Measurements from ENCODE around the gene TSC22D4. TPM values are rescaled to one million over a fixed set of nuclear protein-coding genes. Genes with fewer than 3 reads are reported as not detected.

Gene TSC22D4
- total and polyA plus RNA-seq, 2 experiments from 2014 or later: 14.6 to 24.9 TPM

DNA sequence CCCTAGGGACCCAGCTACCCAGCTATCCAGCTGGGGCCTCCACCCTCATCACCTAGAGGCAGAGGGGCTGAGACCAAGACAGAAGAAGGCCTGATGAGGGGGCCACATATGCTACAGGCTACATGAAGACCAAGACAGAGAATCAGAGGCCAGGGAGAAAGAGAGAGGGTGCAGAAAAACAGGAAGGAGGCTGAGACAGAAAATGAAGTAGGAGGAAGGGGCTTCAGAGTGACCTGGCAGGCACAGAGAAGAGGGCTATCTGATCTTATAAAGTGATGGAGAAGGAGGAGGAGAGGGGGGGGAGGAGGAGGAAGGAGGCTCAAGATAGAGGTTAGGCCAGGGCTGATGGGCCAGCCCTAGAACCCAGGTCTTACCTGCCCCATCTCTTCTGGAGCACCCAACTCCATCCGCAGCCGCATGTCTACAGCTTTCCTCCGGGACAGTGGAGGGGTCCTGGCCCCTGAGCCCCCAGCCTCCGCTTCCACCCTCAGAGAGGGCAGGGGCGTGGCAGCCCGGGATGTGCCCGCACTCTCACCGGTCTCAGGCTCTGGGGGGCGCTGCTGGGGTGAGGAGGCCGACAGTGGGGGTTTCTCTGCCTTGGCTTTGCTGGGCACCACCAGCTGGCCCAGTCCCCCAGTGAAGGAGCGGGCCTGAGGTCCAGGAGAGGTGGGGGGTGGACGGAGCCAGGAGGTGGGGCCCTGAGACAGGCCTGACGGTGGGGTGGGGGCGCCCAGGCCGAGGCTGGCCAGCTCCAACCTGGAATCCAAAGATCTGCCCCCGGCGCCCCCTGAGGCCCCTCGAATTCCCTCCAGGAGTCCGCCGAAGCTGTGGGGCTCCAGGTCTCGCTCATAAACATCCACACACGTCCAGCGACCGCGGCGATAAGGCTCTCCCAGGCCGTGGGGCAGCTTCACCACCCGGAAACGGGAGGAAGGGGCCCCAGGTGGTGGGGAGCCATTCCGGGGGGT lies 1.8 kb downstream of the TSC22D4 start:
- no peak overlapping the region for H2AFZ ChIP-seq
- peaks cover 1% of the 10 kb centered on the region; the same call in 1 of the 2 replicates for H3F3A ChIP-seq (replicated peaks; ENCODE audit: low read depth)
- H3K4me3 Mint-ChIP-seq: peak overlapping the region; percentile 94
- no peaks in the 10 kb centered on the region for H3K36me3 ChIP-seq (ENCODE audit: insufficient read depth)
- H3K27me3 ChIP-seq (ENCODE audit: insufficient read depth): no peaks in the 10 kb centered on the region
- peaks cover 25% of the 10 kb centered on the region for H3K4me1 Mint-ChIP-seq
- no peaks in the 10 kb centered on the region; the same call in 1 of the 2 replicates for H3K79me2 ChIP-seq (replicated peaks; ENCODE audit: insufficient read depth)
- peaks cover 12% of the 10 kb centered on the region for H3K27me3 Mint-ChIP-seq (ENCODE audit: insufficient read depth, low read depth, poor library complexity)
- peak; percentile 69 for DNase-seq (ENCODE audit: low spot score)
- no peak overlapping the region for H3K27ac ChIP-seq (ENCODE audit: low read depth)
- H4K20me1 ChIP-seq (replicated peaks; ENCODE audit: insufficient read depth): peaks cover 3% of the 10 kb centered on the region; the same call in 1 of the 2 replicates
- no peak overlapping the region for H3K27ac Mint-ChIP-seq
- H3K4me2 ChIP-seq: peak overlapping the region; percentile 93
- H3K4me1 ChIP-seq (ENCODE audit: insufficient read depth): peaks cover 17% of the 10 kb centered on the region
- peaks cover 5% of the 10 kb centered on the region; the same call in 2 of the 3 replicates for H3K36me3 Mint-ChIP-seq (ENCODE audit: low read depth)
- H3K9me2 ChIP-seq (ENCODE audit: insufficient read depth): no peaks in the 10 kb centered on the region
- ATAC-seq: peak; percentile 26
- H3K9me3 Mint-ChIP-seq: no peaks in the 10 kb centered on the region; the same call in 1 of the 3 replicates
- H3K4me3 ChIP-seq: peak overlapping the region; percentile 90
- TF ChIP-seq, protein P1, sequence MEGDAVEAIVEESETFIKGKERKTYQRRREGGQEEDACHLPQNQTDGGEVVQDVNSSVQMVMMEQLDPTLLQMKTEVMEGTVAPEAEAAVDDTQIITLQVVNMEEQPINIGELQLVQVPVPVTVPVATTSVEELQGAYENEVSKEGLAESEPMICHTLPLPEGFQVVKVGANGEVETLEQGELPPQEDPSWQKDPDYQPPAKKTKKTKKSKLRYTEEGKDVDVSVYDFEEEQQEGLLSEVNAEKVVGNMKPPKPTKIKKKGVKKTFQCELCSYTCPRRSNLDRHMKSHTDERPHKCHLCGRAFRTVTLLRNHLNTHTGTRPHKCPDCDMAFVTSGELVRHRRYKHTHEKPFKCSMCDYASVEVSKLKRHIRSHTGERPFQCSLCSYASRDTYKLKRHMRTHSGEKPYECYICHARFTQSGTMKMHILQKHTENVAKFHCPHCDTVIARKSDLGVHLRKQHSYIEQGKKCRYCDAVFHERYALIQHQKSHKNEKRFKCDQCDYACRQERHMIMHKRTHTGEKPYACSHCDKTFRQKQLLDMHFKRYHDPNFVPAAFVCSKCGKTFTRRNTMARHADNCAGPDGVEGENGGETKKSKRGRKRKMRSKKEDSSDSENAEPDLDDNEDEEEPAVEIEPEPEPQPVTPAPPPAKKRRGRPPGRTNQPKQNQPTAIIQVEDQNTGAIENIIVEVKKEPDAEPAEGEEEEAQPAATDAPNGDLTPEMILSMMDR (conservative IDR thresholded peaks at IDR 0.05; ENCODE audit: low read depth in 2 of 2): peak; percentile 42 to 79; a peak in 3 of 4 replicates
- no peak for TF ChIP-seq EZH2phosphoT487 (IDR thresholded peaks at IDR 0.05; ENCODE audit: unreplicated experiment)

GRCh38 chr7:100476101-100476780 lies 2.8 kb downstream of the TSC22D4 start:
- ATAC-seq: no peak
- no peak for DNase-seq (ENCODE audit: low spot score)
- H4K20me1 ChIP-seq (replicated peaks; ENCODE audit: insufficient read depth): peaks cover 3% of the 10 kb centered on the region; the same call in 1 of the 2 replicates
- no peaks in the 10 kb centered on the region; the same call in 1 of the 2 replicates for H3K79me2 ChIP-seq (replicated peaks; ENCODE audit: insufficient read depth)
- H3K27ac Mint-ChIP-seq: no peak overlapping the region
- peaks cover 12% of the 10 kb centered on the region for H3K27me3 Mint-ChIP-seq (ENCODE audit: insufficient read depth, low read depth, poor library complexity)
- H3F3A ChIP-seq (replicated peaks; ENCODE audit: low read depth): no peaks in the 10 kb centered on the region; the same call in 1 of the 2 replicates
- no peaks in the 10 kb centered on the region; the same call in 2 of the 3 replicates for H3K9me3 Mint-ChIP-seq
- H2AFZ ChIP-seq: no peak overlapping the region
- TF ChIP-seq ZNF114 (CRISPR knock-in tag; IDR thresholded peaks at IDR 0.05) (no peak), JUNB (IDR thresholded peaks at IDR 0.05; ENCODE audit: unreplicated experiment) (no peak), STAT1 (IDR thresholded peaks at IDR 0.05; ENCODE audit: unreplicated experiment) (no peak), CREB1 (CRISPR knock-in tag; IDR thresholded peaks at IDR 0.05; ENCODE audit: low read depth) (no peak), POLR2AphosphoS5 (IDR thresholded peaks at IDR 0.05; ENCODE audit: low read depth) (no peak)
- TF ChIP-seq, protein P1 (conservative IDR thresholded peaks at IDR 0.05; ENCODE audit: low read depth in 2 of 2): no peak
- TF ChIP-seq, protein P2, sequence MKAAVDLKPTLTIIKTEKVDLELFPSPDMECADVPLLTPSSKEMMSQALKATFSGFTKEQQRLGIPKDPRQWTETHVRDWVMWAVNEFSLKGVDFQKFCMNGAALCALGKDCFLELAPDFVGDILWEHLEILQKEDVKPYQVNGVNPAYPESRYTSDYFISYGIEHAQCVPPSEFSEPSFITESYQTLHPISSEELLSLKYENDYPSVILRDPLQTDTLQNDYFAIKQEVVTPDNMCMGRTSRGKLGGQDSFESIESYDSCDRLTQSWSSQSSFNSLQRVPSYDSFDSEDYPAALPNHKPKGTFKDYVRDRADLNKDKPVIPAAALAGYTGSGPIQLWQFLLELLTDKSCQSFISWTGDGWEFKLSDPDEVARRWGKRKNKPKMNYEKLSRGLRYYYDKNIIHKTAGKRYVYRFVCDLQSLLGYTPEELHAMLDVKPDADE (IDR thresholded peaks at IDR 0.05): no peak
- H3K4me3 ChIP-seq: peak overlapping the region; percentile 32; the same call in 1 of the 2 replicates
- no peaks in the 10 kb centered on the region for H3K9me2 ChIP-seq (ENCODE audit: insufficient read depth)
- peaks cover 28% of the 10 kb centered on the region for H3K4me1 Mint-ChIP-seq
- H3K4me2 ChIP-seq: peak overlapping the region; percentile 65
- H3K4me1 ChIP-seq (ENCODE audit: insufficient read depth): peaks cover 17% of the 10 kb centered on the region
- no peaks in the 10 kb centered on the region for H3K27me3 ChIP-seq (ENCODE audit: insufficient read depth)
- no peak overlapping the region for H3K27ac ChIP-seq (ENCODE audit: low read depth)
- H3K36me3 Mint-ChIP-seq (ENCODE audit: low read depth): peaks cover 5% of the 10 kb centered on the region; the same call in 2 of the 3 replicates
- no peaks in the 10 kb centered on the region; the same call in 1 of the 2 replicates for H3K36me3 ChIP-seq (ENCODE audit: insufficient read depth)
- H3K4me3 Mint-ChIP-seq: 0 out of 3 replicates have a peak overlapping the region, but pooled peaks have one; percentile 28
